ENCODE results near the gene RNF114. TPM values are rescaled to one million over a fixed set of nuclear protein-coding genes. Genes with fewer than 3 reads are reported as not detected.
"Not testable (repeated sequence)": the region's sequence is repeated elsewhere in the genome, so short reads cannot be mapped to it uniquely, and the experiment has no call there.

Gene RNF114
- total and polyA plus RNA-seq, 2 donors from 2014 or later, result 70.7 to 89.2 TPM

DNA sequence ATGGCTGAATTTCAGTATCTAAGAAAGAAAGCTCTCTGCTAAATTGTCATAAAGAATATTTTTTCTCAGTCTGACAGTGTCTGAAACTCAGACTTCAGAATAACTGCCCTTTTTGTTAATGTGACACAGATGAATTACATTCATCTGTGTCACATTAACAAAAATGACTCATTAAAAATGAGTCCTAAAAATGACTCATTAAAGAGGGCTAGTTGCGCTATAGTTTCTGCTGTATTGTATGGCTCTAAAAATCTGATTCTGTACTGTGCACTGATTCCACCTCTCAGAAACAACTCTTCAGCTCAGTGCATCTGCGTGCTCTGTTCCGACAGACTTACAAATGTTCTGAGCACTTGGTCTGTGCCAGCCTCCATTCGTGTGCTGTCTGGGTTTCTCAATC, 15.0 kb downstream of the RNF114 start:
- FAIRE-seq, result no peak
- Histone ChIP-seq H3K4me3 (ENCODE audit: low read length in 3 of 3) (no peak overlapping the region), H3K9ac (ENCODE audit: low read length in 3 of 3) (no peak overlapping the region), H3K4me1 (ENCODE audit: control insufficient read depth in 2 of 3, insufficient read depth in 2 of 3, low read depth in 1 of 3, low read length in 3 of 3) (no peaks in the 10 kb centered on the region), H3K27me3 (ENCODE audit: control insufficient read depth, insufficient read depth, low read length) (no peaks in the 10 kb centered on the region), H3K9me3 (ENCODE audit: control insufficient read depth in 2 of 3, insufficient read depth in 1 of 3, low read length in 3 of 3) (no peaks in the 10 kb centered on the region), H3K27ac (ENCODE audit: low read depth in 2 of 2, low read length in 2 of 2) (no peak overlapping the region), H3K36me3 (ENCODE audit: control insufficient read depth in 2 of 3, insufficient read depth in 3 of 3, low read length in 3 of 3) (peaks cover 0 to 64% (median 42%) of the 10 kb centered on the region in 3 donors)
- intact Hi-C loops (cut with DNase I), result no loop called here
- no peak for DNase-seq
- TF ChIP-seq, protein P1, sequence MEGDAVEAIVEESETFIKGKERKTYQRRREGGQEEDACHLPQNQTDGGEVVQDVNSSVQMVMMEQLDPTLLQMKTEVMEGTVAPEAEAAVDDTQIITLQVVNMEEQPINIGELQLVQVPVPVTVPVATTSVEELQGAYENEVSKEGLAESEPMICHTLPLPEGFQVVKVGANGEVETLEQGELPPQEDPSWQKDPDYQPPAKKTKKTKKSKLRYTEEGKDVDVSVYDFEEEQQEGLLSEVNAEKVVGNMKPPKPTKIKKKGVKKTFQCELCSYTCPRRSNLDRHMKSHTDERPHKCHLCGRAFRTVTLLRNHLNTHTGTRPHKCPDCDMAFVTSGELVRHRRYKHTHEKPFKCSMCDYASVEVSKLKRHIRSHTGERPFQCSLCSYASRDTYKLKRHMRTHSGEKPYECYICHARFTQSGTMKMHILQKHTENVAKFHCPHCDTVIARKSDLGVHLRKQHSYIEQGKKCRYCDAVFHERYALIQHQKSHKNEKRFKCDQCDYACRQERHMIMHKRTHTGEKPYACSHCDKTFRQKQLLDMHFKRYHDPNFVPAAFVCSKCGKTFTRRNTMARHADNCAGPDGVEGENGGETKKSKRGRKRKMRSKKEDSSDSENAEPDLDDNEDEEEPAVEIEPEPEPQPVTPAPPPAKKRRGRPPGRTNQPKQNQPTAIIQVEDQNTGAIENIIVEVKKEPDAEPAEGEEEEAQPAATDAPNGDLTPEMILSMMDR (IDR thresholded peaks at IDR 0.05; ENCODE audit: borderline replicate concordance, extremely low read depth, insufficient read depth), result no peak

DNA sequence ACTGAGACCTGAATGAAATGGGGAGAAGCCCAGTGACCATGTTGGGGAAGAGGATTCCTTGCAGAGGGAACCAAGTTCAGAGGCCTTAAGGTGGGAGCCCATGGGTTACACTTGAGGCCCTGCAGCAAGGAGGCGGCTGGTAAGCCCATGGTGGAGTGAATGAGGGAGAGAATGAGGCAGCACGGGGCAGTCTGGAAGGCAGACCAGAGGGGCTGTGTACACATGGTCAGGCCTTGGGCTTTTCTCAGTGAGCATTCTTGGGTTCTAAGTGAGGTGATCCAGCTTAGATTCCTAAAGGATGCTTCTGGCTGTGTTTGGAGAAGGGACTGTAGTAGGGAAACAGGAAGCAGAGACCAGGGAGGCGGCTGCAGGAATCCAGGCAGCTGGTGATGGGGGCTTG, 19.0 kb downstream of the RNF114 start:
- Histone ChIP-seq H3K36me3 (ENCODE audit: control insufficient read depth in 2 of 3, insufficient read depth in 3 of 3, low read length in 3 of 3) (peaks cover 0 to 40% (median 24%) of the 10 kb centered on the region in 3 donors), H3K27me3 (ENCODE audit: control insufficient read depth, insufficient read depth, low read length) (no peaks in the 10 kb centered on the region), H3K4me1 (ENCODE audit: control insufficient read depth in 2 of 3, insufficient read depth in 2 of 3, low read depth in 1 of 3, low read length in 3 of 3) (no peaks in the 10 kb centered on the region), H3K4me3 (ENCODE audit: low read length in 3 of 3) (no peak overlapping the region), H3K9ac (ENCODE audit: low read length in 3 of 3) (no peak overlapping the region), H3K27ac (ENCODE audit: low read depth in 2 of 2, low read length in 2 of 2) (no peak overlapping the region), H3K9me3 (ENCODE audit: control insufficient read depth in 2 of 3, insufficient read depth in 1 of 3, low read length in 3 of 3) (no peaks in the 10 kb centered on the region)
- FAIRE-seq (no peak), DNase-seq (no peak)
- TF ChIP-seq, protein P1 (IDR thresholded peaks at IDR 0.05; ENCODE audit: borderline replicate concordance, extremely low read depth, insufficient read depth), result no peak
- intact Hi-C loops (cut with DNase I), result no loop called here

DNA sequence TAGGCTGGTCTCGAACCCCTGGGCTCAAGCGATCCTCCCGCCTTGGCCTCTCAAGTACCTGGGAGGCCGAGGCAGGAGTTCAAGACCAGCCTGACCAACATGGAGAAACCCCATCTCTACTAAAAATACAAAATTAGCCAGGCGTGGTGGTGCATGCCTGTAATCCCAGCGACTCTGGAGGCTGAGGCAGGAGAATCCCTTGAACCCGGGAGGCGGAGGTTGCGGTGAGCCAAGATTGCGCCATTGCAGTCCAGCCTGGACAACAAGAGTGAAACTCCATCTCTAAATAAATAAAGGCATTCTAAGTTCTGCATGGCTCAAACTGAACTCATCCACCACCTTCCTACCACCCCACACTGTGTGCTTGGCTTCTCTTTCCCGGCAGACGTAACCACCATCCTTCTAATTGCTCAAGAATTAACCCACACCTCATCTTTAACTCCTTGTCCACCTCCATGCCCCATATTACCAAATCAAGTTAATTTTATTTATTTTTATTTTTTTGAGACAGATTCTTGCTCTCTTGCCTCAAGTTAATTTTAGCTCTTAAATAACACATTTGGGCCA, 19.7 kb downstream of the RNF114 start:
- FAIRE-seq; H3K9me3 ChIP-seq (ENCODE audit: control insufficient read depth in 2 of 3, insufficient read depth in 1 of 3, low read length in 3 of 3); H3K9ac ChIP-seq (ENCODE audit: low read length in 3 of 3); H3K4me1 ChIP-seq (ENCODE audit: control insufficient read depth in 2 of 3, insufficient read depth in 2 of 3, low read depth in 1 of 3, low read length in 3 of 3); H3K27ac ChIP-seq (ENCODE audit: low read depth in 2 of 2, low read length in 2 of 2); intact Hi-C loops (cut with DNase I); H3K4me3 ChIP-seq (ENCODE audit: low read length in 3 of 3); DNase-seq; H3K27me3 ChIP-seq (ENCODE audit: control insufficient read depth, insufficient read depth, low read length): not testable (repeated sequence)
- H3K36me3 ChIP-seq (ENCODE audit: control insufficient read depth in 2 of 3, insufficient read depth in 3 of 3, low read length in 3 of 3), result peaks cover 0 to 32% (median 24%) of the 10 kb centered on the region in 3 donors

DNA sequence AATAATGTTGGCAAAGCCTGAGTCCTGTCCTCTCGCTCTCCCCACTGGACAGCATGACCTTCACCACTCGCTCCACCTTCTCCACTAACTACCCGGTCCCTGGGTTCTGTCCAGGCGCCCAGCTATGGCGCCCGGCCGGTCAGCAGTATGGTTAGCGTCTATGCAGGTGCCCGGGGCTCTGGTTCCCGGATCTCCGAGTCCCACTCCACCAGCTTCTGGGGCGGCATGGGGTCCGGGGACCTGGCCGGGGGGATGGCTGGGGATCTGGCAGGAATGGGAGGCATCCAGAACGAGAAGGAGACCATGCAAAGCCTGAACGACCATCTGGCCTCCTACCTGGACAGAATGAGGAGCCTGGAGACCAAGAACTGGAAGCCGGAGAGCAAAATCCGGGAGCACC, 20.5 kb downstream of the RNF114 start:
- Histone ChIP-seq H3K9me3 (ENCODE audit: control insufficient read depth in 2 of 3, insufficient read depth in 1 of 3, low read length in 3 of 3) (no peaks in the 10 kb centered on the region), H3K27ac (ENCODE audit: low read depth in 2 of 2, low read length in 2 of 2) (no peak overlapping the region), H3K4me1 (ENCODE audit: control insufficient read depth in 2 of 3, insufficient read depth in 2 of 3, low read depth in 1 of 3, low read length in 3 of 3) (no peaks in the 10 kb centered on the region), H3K4me3 (ENCODE audit: low read length in 3 of 3) (no peak overlapping the region), H3K36me3 (ENCODE audit: control insufficient read depth in 2 of 3, insufficient read depth in 3 of 3, low read length in 3 of 3) (peaks cover 0 to 24% (median 21%) of the 10 kb centered on the region in 3 donors), H3K9ac (ENCODE audit: low read length in 3 of 3) (no peak overlapping the region), H3K27me3 (ENCODE audit: control insufficient read depth, insufficient read depth, low read length) (no peaks in the 10 kb centered on the region)
- DNase-seq (no peak), FAIRE-seq (no peak)
- intact Hi-C loops (cut with DNase I), result no loop called here
- TF ChIP-seq, protein P1 (IDR thresholded peaks at IDR 0.05; ENCODE audit: borderline replicate concordance, extremely low read depth, insufficient read depth), result no peak

DNA sequence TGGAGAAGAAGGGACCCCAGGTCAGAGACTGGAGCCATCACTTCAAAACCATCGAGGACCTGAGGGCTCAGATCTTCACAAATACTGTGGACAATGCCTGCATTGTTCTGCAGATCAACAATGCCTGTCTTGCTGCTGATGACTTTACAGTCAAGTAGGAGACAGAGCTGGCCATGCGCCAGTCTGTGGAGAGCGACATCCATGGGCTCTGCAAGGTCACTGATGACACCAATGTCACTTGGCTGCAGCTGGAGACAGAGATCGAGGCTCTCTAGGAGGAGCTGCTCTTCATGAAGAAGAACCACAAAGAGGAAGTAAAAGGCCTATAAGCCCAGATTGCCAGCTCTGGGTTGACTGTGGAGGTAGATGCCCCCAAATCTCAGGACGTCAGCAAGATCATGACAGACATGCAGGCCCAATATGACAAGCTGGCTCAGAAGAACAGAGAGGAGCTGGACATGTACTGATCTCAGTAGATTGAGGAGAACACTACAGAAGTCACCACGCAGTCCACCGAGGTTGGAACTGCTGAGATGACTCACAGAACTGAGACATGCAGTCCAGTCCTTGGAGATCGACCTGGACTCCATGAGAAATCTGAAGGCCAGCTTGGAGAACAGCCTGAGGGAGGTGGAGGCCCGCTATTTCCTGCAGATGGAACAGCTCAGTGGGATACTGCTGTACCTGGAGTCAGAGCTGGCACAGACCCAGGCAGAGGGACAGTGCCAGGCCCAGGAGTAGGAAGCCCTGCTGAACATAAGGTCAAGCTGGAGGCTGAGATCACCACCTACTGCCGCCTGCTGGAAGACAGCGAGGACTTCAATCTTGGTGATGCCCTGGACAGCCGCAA, 21.1 kb downstream of the RNF114 start:
- FAIRE-seq; H3K9ac ChIP-seq (ENCODE audit: low read length in 3 of 3); DNase-seq; H3K4me1 ChIP-seq (ENCODE audit: control insufficient read depth in 2 of 3, insufficient read depth in 2 of 3, low read depth in 1 of 3, low read length in 3 of 3); H3K27me3 ChIP-seq (ENCODE audit: control insufficient read depth, insufficient read depth, low read length); H3K4me3 ChIP-seq (ENCODE audit: low read length in 3 of 3); intact Hi-C loops (cut with DNase I); H3K27ac ChIP-seq (ENCODE audit: low read depth in 2 of 2, low read length in 2 of 2); H3K9me3 ChIP-seq (ENCODE audit: control insufficient read depth in 2 of 3, insufficient read depth in 1 of 3, low read length in 3 of 3): not testable (repeated sequence)
- peaks cover 0 to 18% (median 15%) of the 10 kb centered on the region in 3 donors for H3K36me3 ChIP-seq (ENCODE audit: control insufficient read depth in 2 of 3, insufficient read depth in 3 of 3, low read length in 3 of 3)
